GM12891 (cell line): ENCODE data around the gene SCAF1.
"Not testable (repeated sequence)": the region's sequence is repeated elsewhere in the genome, so short reads cannot be mapped to it uniquely, and the experiment has no call there.

Experiments used
- DNase-seq: peaks from one replicate; pipeline ENCODE4 v3.0.0; 2011; ENCODE audit warnings: low spot score; ENCODE audit not compliant: insufficient read length
- FAIRE-seq: peaks from 2 replicates; lab custom pipeline; 2011; peaks lifted over from hg19 to GRCh38; lab: Jason Lieb, UNC
- PAX5 ChIP-seq: IDR thresholded peaks from 2 replicates; pipeline ENCODE4 v1.6.1; 2011; ENCODE audit warnings: low read length, moderate library complexity, mild to moderate bottlenecking; ENCODE audit not compliant: insufficient read depth, severe bottlenecking
- POLR2A ChIP-seq: IDR thresholded peaks from 2 replicates; pipeline ENCODE4 v1.6.1; 2011; ENCODE audit warnings: low read depth, low read length, control low read depth
- POLR2AphosphoS5 ChIP-seq: IDR thresholded peaks from 2 replicates; pipeline ENCODE4 v1.6.1; 2011; ENCODE audit warnings: low read depth, low read length, control low read depth
- POU2F2 ChIP-seq: IDR thresholded peaks from 2 replicates; pipeline ENCODE4 v1.6.1; 2011; ENCODE audit warnings: low read depth, mild to moderate bottlenecking, control low read depth, low read length, moderate library complexity
- SPI1 ChIP-seq: IDR thresholded peaks from 2 replicates; pipeline ENCODE4 v1.6.1; 2011; ENCODE audit warnings: low read depth, low read length, control low read depth
- TAF1 ChIP-seq: IDR thresholded peaks from 2 replicates; pipeline ENCODE4 v1.6.1; 2011; ENCODE audit warnings: low read depth, low read length, control low read depth

The SCAF1 gene

DNA sequence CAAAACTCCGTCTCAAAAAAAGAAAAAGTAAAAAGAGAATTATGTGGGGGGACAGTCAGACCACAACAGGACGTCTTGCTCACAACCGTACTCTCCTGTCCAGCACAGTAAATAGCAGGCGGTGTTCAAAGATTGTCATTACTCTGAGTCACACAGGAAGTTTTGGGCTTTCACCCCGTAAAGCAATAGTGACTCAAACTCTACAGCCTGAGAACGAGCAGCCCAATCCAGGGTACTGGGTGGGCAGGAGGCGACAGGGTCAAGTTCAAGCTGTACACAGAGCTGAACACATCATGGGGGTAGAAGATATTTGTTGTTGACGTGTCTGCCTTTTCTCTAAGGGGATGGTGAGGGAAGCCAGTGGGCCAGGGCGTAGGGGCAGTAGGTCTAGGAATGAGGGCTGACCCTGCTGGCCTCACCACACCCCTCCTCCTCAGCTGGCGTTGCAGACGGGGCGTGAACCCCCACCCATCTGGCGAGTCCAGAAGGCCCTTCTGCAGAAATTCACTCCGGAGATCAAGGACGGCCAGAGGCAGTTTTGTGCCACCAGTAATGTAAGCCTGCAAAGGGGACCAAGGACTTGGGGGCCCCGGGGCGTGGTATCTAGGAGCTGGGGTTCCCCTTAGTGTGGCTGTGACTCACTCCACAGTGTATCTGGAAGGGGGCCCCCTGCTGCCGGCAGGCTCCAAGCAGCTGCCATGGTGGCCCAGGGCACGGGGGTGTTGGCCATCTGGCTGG, 27.7 kb upstream of the SCAF1 start:
- DNase-seq (no peak), FAIRE-seq (no peak)
- no peak for TF ChIP-seq POLR2A

DNA sequence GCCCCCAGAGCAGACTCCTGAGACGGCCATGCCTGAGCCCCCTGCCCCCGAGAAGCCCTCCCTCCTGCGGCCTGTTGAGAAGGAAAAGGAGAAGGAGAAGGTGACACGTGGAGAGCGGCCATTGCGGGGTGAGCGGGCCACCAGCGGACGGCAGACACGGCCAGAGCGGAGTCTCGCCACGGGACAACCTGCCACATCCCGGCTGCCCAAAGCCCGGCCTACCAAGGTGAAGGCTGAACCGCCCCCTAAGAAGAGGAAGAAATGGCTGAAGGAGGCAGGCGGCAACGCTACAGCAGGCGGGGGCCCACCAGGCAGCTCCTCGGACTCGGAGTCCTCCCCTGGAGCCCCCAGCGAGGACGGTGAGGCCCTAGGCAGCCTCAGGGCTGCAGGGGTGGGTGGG, 26.1 kb upstream of the SCAF1 start:
- DNase-seq = no peak
- no peak for TF ChIP-seq PAX5
- FAIRE-seq = no peak

DNA sequence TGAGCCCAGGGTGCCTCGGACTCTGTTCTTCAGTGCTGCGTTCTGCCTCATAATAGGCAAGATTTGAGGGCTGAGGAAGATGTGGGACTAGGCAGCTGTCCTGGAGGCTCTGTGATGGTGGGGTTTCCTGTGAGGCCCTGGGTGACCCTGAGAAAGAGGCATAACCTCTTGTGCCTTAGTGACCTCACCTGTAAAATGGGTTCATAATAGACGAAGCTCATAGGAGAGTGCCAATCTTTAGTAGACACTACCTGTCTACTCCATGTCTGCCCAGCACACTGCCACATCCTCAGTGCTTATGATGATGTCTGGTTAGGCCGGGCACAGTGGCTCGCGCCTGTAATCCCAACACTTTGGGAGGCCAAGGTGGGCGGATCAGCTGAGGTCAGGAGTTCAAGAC, 25.5 kb upstream of the SCAF1 start:
- DNase-seq = no peak
- FAIRE-seq = no peak
- TF ChIP-seq POLR2A (no peak), PAX5 (no peak), POLR2AphosphoS5 (no peak), POU2F2 (no peak), TAF1 (no peak), SPI1 (no peak)

DNA sequence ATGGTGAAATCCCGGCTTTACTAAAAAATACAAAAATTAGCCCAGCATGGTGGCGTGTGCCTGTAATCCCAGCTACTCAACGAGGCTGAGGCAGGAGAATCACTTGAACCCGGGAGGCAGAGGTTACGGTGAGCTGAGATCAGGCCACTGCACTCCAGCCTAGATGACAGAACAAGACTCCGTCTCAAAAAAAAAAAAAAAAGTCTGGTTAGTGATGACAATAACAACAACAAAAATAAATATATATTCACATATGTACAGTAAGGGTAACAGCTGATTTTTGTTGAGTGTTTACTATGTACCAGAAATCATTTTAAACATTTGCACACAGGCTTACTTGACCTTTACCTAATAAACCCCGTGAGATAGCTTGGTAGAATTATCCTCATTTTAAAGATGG, 25.1 kb upstream of the SCAF1 start:
- no peak for DNase-seq
- no peak for FAIRE-seq
- TF ChIP-seq POU2F2 = no peak
- TF ChIP-seq PAX5 = no peak
- TF ChIP-seq POLR2A = no peak
- no peak for TF ChIP-seq SPI1
- TF ChIP-seq TAF1 = no peak
- TF ChIP-seq POLR2AphosphoS5 = no peak

DNA sequence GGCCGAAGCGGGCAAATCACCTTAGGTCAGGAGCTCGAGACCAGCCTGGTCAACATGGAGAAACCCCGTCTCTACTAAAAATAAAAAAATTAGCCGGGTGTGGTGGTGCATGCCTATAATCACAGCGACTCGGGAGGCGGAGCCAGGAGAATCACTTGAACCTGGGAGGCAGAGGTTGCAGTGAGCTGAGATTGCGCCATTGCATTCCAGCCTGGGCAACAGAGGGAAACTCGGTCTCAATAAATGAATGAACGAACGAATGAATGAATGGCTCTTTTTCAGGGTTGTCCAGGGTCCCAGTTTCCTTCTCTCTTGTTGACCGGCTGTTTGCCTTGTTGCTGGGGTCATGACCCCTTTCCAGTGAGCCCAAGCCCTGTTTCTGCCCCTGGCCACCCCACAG, 24.1 kb upstream of the SCAF1 start:
- not testable (repeated sequence) for FAIRE-seq, DNase-seq

DNA sequence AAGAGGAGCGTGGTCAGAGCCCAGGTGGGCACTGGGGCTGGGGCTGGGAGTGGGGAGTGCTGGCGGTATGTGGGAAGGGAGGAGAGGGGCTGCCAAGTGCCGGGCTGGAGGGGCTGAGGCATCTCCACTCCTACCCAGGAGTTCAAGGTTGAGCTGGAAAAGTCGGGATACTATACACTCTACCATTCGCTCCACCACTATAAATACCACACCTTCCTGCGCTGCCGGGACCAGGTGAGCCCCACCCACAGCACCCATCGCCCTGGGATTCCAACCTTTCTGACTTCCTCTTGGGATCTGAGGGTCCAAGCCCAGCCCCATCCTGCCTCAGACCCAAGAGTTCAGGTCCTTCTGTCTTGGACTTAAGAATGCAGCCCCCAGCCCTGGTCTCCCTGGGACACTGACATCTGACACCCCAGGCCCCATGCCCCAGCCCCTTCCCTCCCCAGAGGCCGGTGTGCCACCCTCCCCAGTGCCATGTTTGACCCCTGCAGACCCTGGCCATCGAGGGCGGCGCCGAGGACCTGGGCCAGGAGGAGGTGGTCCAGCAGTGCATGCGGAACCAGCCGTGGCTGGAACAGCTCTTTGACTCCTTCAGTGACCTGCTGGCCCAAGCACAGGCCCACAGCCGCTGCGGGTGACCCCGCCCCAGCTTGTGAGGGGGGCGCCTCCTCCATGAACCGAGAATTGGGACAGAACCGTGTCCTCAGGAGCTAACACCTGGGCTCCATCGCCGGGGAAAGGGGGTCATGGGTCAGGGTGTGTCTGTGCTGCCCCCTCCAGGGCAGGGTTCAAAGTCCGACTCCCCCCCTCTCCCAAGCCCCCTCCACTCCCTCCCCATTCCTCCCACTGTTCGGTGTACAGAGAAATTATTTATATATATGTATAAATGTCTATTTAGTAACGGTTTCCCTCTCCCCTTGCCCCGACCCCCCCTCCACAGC, 16.8 kb upstream of the SCAF1 start:
- DNase-seq (no peak), FAIRE-seq (no peak)
- TF ChIP-seq POU2F2 (no peak), POLR2AphosphoS5 (no peak), SPI1 (no peak), TAF1 (no peak), PAX5 (no peak), POLR2A (no peak)

DNA sequence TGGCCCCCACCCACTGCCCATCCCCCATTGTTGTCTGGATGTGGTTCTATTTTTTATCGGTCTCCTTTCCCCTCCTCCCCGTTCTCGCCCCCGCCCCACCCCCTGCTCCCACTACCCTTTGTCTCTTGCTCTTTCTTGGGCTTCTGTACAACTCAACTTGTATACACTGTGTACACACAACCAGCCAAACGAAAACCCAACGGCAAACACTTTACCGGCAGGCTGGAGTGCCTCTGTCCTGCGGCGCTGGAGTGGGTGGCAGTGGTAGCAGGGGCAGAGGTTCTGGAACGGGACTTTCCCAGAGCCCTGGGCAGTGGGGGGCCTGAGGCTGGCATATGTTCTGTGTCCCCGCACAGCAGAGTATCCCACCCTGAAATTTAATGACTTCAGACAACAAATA, 15.8 kb upstream of the SCAF1 start:
- DNase-seq = no peak
- TF ChIP-seq TAF1 (no peak), POLR2AphosphoS5 (no peak), POU2F2 (no peak), POLR2A (no peak), SPI1 (no peak), PAX5 (no peak)
- no peak for FAIRE-seq

DNA sequence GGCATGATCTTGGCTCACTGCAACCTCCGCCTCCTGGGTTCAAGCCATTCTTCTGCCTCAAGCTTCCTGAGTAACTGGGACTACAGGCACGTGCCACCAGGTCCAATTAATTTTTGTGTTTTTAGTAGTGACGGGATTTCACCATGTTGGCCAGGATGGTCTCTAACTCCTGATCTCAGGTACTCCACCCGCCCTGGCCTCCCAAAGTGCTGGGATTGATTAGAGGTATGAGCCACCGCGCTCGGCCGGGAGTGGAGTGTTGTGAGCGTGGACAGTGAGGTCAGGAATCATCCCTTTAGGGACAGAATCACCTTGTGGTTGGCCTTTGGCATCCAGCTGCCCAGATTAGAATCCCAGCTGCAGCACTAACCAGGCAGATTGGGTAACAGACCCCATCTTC, 12.3 kb upstream of the SCAF1 start:
- no peak for TF ChIP-seq POU2F2
- peak; percentile 38 for FAIRE-seq

DNA sequence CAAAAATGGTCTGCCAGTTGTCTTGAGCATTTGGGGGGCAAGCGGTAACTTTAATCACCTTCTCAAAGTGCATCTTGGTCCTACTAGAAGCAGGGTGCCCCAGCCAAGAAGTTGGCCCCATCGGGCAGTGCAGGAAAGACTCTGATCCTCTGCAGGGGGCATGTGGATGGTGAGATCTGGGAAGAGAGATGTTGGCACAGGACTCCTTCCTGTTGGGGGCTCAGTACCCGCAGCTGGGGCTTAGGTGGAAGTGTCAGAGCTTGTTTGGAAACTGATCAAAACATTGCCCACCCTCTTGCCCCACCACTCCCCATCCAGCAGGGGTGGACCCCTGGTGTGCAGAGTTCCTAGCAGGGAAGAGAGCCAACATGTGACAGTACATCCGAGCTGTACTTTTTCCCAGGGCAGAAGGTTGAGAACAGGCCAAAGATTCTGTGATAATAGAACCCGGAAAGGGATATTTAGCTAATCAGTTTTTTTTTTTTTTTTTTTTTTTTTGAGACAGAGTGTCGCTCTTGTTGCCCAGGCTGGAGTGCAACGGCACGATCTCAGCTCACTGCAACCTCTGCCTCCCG, 10.9 kb upstream of the SCAF1 start:
- DNase-seq (no peak), FAIRE-seq (no peak)
- TF ChIP-seq SPI1 (no peak), POLR2AphosphoS5 (no peak)

More for the DNA sequence above, 12.3 kb upstream of the SCAF1 start:
- no peak for DNase-seq

DNA sequence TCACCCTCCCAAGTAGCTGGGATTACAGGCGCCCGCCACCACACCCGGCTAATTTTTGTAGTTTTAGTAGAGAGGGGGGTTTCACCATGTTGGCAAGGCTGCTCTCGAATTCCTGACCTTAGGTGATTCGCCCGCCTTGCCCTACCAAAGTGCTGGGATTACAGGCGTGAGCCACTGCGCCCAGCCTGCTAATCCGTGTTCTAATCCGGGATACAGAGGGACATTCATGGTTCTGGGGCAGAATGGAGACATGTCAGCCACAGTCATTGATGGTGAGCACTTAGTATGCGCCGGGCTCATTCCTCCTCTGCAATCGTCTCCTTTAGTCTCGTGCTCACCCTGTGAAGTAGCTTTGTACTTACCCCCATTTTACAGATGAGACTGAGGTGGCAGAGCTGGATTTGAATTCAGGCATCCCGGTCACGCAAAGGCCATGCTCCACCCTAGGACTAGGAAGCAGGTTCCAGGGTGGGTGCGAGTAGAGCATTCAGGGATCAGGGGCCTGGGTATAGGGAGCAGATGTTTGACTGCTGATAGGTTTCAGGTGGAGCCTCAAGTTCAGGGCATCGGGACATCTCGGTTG, 10.3 kb upstream of the SCAF1 start:
- TF ChIP-seq PAX5 (no peak), POLR2A (no peak), POLR2AphosphoS5 (no peak), POU2F2 (no peak), TAF1 (no peak), SPI1 (no peak)
- FAIRE-seq (no peak), DNase-seq (no peak)
